CD4-positive, alpha-beta T cell treated with Interleukin-2 at 100 ng/mL for 4 hours (primary cell): ENCODE results near the gene HECW1.
"Not testable (repeated sequence)": the region's sequence is repeated elsewhere in the genome, so short reads cannot be mapped to it uniquely, and the experiment has no call there.

ENCODE experiments used
- DNase-seq: peaks from one replicate; pipeline ENCODE4 v3.0.0-alpha.2; 2020; ENCODE audit warnings: low spot score

HECW1 gene

DNA sequence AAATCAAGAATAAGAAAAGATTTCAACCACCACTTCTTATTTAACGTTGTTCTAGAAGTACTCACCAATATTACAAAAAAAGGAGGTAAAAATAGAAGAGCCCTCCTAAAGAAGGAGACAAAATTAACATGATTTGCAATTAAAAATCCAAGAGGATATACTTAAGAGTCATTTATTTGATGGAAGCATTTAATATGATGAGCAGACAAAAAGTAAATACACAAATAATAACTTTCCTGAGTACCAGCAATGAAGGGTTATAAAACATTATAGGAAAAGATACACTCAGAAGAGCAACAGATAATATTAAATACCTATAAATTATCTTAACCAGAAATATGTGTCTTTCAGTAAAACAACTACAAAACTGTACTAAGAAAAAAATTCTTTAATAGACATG, 363.5 kb downstream of the HECW1 start:
- no peak for DNase-seq

DNA sequence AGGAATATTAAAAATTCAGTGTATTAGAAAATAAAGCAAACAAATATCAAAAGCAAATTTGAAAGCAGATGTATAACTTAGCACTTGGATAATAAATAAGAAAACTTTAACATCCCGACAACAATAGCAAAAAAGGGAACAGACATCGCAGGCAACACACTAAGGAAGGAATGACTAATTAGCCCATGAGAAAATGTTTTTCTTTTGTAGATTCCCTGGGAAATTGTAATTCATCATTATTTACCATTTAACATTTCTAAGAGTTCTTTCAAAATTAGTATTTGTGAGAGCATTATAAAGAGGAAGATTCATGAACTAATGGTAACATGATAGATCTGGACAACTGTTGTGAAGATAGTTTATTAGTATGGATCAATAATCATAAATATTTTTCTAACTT, 364.4 kb downstream of the HECW1 start:
- DNase-seq: no peak

DNA sequence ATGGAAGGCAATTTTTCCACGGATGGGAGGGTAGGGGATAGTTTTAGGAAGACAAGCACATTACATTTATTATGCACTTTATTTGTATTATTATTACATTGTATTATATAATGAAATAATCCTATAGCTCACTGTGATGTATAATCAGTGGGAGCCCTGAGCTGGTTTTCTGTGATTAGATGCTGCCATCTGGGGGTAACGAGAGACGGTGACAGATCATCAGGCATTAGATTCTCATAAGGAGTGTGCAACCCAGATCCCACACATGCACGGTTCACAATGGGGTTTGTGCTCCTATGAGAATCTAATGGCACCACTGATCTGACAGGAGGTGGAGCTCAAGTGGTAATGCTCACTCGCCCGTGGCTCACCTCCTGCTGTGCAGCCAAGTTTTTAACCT, 366.6 kb downstream of the HECW1 start:
- DNase-seq: no peak

DNA sequence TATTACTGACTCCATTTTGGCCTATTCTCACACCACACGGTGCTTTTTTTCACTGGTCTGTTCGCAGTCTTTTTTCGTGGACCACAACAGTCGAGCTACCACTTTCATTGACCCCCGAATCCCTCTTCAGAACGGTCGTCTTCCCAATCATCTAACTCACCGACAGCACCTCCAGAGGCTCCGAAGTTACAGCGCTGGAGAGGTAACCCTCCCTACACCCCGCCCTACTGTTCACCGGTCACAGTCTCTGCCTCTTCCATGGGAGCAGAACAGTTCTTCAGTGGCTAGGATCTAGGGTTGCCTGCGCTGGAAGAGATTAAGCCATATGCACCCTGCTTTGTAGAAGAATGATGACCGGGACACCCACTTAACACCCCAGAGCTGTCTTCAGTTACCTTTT, 367.1 kb downstream of the HECW1 start:
- DNase-seq: no peak

GRCh38 chr7:43480581-43480980, 368.1 kb downstream of the HECW1 start:
- DNase-seq: no peak

DNA sequence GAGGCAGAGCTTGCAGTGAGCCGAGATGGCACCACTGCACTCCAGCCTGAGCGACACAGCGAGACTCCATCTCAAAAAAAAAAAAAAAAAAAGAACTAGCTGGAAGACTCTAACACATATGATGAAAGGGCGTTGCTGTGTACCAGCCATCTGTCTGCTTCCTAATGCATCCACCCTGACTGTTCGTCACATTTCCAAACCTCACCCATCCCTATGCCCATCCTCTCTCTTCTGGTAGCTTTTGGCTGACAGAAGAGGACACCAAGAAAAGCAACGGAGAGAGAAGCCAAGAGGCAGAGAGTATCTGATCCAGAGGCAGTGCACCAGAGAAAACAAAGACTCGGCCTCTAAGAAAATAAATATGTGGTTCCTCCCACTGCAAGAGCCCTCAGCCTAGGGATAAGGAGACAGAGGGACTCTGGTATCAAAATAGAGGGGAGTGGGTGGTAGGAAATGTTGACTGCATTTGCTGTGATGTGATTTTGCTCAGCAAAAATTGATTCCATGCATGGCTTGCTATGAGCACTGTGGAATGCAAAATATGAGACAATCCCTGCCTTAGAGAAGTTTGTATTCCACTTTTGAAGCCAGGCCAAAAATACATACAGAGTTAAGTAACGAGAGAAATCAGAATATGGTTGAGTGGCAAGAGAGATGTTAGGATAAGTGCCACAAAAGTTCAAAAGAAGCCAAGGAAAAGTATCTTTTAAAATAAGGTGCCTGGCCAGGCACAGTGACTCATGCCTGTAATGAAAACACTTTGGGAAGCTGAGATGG, 369.6 kb downstream of the HECW1 start:
- no peak for DNase-seq

GRCh38 chr7:43482679-43483252, 370.3 kb downstream of the HECW1 start:
- no peak for DNase-seq

GRCh38 chr7:43484678-43485395, 372.4 kb downstream of the HECW1 start:
- DNase-seq: no peak

GRCh38 chr7:43485580-43485979, 373.1 kb downstream of the HECW1 start:
- no peak for DNase-seq

GRCh38 chr7:43486008-43486407, 373.6 kb downstream of the HECW1 start:
- not testable (repeated sequence) for DNase-seq

- DNase-seq: no peak
Measured at GRCh38 chr7:43486634-43487033, 374.2 kb downstream of the HECW1 start.

GRCh38 chr7:43487731-43488073, 375.3 kb downstream of the HECW1 start:
- DNase-seq: no peak

- no peak for DNase-seq
Measured at GRCh38 chr7:43489257-43489656, 376.8 kb downstream of the HECW1 start.

DNA sequence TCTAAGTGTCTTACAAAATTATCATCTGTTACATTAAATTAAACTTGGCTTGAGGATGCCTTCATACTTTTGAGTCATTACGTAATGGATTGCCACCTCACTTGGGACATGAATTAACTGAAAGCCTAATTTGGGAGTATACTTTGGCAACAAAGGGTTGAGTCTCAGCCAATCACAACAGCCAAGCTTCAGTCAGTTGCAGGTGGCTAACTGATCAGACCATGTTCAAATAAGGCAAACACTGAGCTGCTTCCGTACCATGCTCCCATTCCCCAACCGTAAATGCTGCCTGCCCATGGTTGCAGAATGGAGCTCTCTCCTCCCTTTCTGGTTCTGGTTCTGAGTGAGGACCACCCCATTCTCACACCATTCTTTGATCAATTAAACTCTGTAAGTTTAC, 377.6 kb downstream of the HECW1 start:
- DNase-seq: no peak

DNA sequence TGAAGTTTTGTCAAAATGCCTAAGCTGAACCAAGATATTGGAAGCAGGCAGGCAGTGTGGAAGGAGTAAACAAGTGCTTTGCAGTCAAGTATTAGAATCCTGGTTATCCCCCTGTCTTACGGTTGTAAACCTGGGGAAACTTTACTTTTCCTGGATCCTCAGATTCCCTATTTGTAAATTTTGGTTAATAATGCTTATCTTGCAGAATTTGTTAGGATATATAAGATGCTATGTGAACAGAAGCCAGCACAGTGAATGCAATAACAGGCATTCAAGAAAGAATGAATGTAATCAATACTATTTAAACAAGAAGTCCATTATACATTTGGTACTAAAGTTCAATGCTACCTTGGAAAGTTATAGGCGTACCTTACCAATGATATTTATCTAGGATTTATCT, 378.7 kb downstream of the HECW1 start:
- no peak for DNase-seq

GRCh38 chr7:43491984-43492383, 379.5 kb downstream of the HECW1 start:
- no peak for DNase-seq

DNA sequence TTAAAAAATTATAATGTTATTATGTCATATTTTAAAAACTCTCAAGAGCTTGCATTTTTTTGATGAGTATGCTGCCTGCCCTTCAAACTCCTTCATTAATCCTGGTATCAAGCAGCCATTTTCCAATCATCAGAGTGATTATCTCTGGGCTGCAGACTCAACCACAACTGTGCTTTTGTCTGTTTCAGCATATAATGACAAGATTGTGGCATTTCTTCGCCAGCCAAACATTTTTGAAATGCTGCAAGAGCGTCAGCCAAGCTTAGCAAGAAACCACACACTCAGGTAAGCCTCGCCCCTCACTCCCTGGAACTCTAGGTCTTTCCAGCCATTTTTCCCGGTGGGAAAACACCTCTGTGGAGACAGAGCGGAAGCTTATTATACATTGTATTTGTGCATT, 380.4 kb downstream of the HECW1 start:
- no peak for DNase-seq

GRCh38 chr7:43495572-43495971, 383.1 kb downstream of the HECW1 start:
- DNase-seq: no peak

DNA sequence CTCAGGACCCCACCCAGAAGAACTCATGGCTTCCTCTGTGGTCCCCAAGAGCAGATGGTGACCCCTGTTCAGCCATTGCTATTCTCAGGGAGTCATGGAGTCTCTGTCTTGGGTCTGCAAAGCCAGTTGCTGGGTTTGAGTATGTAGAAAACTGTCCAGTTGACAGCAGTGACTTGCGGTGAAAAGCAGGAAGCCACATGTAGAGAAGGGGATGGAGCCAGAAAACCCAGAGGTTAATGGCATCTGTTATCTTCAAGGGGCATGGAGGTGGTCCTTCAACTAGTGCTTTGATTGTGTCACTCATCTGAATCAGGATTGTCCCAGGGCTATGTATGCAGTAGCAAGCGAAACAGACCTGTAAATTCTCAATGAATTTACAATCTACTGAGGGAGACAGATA, 384.1 kb downstream of the HECW1 start:
- DNase-seq: no peak

- no peak for DNase-seq
Measured at GRCh38 chr7:43501870-43502269, 389.4 kb downstream of the HECW1 start.

- DNase-seq: no peak
Measured at GRCh38 chr7:43502941-43503340, 390.5 kb downstream of the HECW1 start.

GRCh38 chr7:43505412-43505811, 393.0 kb downstream of the HECW1 start:
- no peak for DNase-seq

GRCh38 chr7:43506460-43506859, 394.0 kb downstream of the HECW1 start:
- no peak for DNase-seq

GRCh38 chr7:43508461-43508860, 396.0 kb downstream of the HECW1 start:
- no peak for DNase-seq
